Measurements from ENCODE around the gene C2CD2.
"Not testable (repeated sequence)": the region's sequence is repeated elsewhere in the genome, so short reads cannot be mapped to it uniquely, and the experiment has no call there.

Gene C2CD2

DNA sequence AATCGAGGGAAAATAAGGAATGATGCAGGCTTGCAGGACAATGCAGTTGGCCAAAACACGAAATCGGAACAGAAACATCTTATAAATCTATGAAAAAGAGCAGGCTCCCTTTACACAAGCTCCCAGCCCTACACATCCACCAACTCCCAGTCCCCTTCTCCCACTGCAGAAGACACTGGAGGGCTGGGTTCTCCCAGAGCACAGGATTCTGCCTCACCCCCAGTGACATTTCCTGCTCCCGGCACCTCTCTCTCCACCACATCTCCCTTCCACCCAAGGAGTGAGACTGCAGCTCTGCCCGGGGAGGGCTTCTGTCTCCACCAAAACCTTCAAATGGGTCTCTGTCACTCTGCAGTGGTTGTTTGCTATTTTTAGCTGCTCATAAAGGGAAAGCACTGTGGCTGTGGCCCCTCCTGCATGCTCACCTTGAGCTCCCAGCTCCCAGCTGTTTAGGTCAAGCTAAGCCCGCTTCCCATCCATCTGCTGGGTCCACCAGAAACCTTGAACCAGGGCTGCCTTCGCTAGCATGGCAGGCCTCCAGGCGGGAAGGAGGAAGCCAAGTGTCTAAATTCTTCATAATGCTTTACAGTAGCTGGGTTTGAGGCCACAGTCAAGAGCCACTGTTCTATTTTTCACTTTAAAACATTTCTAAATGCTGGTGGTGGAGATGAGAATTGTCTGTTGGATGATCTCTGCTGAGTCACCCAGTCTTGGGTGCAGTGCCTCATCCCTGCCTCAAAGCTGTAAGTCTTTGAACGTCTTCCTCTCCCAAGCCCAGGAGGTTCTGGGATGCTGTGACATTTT lies 3.3 kb upstream of the C2CD2 start:
- no peaks in the 10 kb centered on the region for H3K36me3 Mint-ChIP-seq (ENCODE audit: low read depth)
- no peak overlapping the region for H3K27ac Mint-ChIP-seq
- no peak overlapping the region for H3K4me3 Mint-ChIP-seq
- DNase-seq = no peak
- H3K9me3 Mint-ChIP-seq = no peaks in the 10 kb centered on the region
- H3K27me3 Mint-ChIP-seq = peaks cover 41% of the 10 kb centered on the region
- H3K4me1 Mint-ChIP-seq (ENCODE audit: low read depth) = peaks cover 28% of the 10 kb centered on the region

DNA sequence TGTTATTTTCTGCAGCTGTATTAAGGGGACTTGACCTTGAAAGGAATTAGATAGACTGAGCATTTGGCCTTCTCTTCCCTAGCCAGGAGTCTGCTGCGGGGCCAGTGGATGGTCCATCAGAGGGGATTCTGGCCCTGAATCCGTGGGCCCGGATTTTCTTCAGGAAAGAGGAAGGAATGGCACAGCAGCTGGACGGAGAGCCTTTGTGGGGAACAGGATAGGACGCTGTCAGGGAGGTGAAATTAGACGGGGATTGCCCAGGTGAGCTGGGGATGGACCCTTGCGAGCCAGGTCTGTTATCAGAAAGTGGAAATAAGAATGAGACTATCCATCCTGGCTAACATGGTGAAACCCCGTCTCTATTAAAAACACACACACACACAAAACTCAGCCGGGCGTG lies 1.7 kb upstream of the C2CD2 start:
- Mint-ChIP-seq H3K36me3 (ENCODE audit: low read depth) (no peaks in the 10 kb centered on the region), H3K27me3 (peaks cover 42% of the 10 kb centered on the region), H3K4me1 (ENCODE audit: low read depth) (peaks cover 23% of the 10 kb centered on the region), H3K4me3 (no peak overlapping the region), H3K27ac (no peak overlapping the region), H3K9me3 (no peaks in the 10 kb centered on the region)
- no peak for DNase-seq

DNA sequence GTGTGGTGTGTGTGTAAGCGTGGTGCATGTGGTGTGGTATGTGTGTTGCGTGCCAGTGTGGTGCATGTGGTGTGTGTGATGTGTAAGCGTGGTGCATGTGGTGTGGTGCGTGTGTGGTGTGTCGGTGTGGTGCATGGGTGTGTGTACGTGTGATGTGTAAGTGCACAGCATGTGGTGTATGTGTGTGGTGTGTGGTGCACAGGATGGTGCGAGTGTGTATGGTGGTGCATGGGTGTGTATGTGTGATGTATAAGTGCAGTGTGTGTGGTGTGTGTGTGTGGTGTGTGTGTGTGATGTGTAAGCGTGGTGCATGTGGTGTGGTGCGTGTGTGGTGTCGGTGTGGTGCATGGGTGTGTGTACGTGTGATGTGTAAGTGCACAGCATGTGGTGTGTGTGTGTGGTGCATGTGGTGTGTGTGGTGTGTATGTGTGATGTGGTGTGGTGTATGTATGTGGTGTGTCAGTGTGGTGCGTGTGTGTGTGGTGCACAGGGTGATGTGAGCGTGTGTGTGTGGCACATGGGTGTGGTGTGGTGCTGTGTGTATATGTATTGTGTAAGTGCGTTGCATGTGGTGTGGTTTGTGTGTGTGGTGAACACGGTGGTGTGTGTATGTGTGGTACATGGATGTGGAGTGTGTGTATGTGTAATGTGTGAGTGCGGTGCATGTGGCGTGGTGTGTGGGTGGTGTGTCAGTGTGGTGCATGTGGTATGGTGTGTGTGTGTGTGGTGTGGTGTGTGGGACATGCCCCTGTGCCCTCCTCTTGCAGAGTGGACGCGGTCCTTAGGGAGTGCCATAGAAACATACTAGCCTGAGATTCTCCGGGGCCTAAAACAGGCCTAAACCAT lies 1.1 kb upstream of the C2CD2 start:
- peaks cover 43% of the 10 kb centered on the region for H3K27me3 Mint-ChIP-seq
- peak overlapping the region; percentile 59 for H3K4me3 Mint-ChIP-seq
- no peaks in the 10 kb centered on the region for H3K36me3 Mint-ChIP-seq (ENCODE audit: low read depth)
- peaks cover 23% of the 10 kb centered on the region for H3K4me1 Mint-ChIP-seq (ENCODE audit: low read depth)
- H3K27ac Mint-ChIP-seq = peak overlapping the region; percentile 52
- no peak for DNase-seq
- H3K9me3 Mint-ChIP-seq = no peaks in the 10 kb centered on the region

DNA sequence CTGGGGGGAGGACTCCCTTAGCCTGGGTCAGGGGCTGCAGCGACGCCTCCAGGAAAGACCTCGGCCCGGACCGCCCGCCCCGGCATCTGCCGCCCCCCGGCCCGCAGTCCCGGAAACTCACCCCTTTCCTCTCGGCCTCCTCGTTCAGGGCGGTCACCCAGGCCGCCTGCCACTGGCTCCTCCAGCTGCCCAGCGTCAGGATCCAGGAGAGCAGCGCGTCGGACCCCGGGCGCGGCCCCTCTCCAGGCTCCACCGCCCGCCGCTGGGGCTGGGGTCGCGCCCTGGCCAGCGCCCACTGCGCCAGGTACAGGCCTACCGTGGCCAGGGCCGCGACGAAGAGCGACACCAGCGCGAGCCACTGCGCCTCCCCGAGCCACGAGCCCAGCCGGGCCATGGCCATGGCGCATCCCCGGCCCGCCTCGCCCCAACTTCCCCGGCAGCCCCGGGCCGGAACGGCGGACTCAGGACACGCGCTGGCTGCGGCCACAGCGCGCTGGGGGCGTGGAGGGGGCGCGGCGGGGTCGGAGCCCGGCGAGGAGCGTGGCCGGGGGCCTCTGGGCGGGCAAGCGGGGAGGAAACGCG lies 478 bp downstream of the C2CD2 start:
- Mint-ChIP-seq H3K27ac (no peak overlapping the region), H3K4me3 (peak overlapping the region; percentile 38), H3K27me3 (peaks cover 43% of the 10 kb centered on the region), H3K9me3 (no peaks in the 10 kb centered on the region), H3K4me1 (ENCODE audit: low read depth) (peaks cover 23% of the 10 kb centered on the region), H3K36me3 (ENCODE audit: low read depth) (no peaks in the 10 kb centered on the region)
- peak; percentile 47 for DNase-seq

DNA sequence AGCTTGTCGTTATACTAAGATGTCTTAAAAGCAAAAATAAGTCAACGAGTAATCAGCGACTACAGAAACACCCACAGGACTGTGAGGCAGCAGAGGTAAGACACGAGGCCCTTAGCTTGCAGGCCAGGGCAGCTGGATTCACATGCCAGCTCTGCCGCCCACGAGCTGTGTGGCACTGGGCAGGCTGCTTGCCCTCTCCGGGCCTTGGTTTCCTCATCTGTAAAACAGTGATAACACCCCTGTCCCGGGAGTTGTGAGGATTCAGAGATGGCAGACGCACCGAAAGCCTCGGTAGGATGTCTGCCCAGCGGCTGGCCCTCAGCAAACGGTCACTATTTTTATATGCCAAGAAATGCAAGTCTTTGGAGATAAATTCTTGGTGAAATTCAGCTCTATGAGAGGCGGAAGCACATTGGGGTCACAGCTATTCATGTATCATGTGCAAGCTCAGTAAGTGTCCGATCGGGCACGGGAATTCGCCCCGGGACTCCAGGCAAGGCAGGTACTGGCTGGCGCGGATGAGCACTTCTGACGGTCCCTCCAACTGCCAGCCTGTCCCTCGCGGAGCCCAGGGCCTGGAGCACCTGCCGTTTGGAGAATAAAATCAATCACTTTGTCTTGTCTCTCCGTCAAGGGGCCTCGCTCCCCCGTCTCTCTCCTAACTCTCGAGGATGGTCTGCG lies 1.1 kb downstream of the C2CD2 start:
- peak overlapping the region; percentile 38 for H3K4me3 Mint-ChIP-seq
- DNase-seq = peak; percentile 35
- H3K27me3 Mint-ChIP-seq = peaks cover 43% of the 10 kb centered on the region
- peaks cover 24% of the 10 kb centered on the region for H3K4me1 Mint-ChIP-seq (ENCODE audit: low read depth)
- no peaks in the 10 kb centered on the region for H3K9me3 Mint-ChIP-seq
- H3K36me3 Mint-ChIP-seq (ENCODE audit: low read depth) = no peaks in the 10 kb centered on the region
- no peak overlapping the region for H3K27ac Mint-ChIP-seq

DNA sequence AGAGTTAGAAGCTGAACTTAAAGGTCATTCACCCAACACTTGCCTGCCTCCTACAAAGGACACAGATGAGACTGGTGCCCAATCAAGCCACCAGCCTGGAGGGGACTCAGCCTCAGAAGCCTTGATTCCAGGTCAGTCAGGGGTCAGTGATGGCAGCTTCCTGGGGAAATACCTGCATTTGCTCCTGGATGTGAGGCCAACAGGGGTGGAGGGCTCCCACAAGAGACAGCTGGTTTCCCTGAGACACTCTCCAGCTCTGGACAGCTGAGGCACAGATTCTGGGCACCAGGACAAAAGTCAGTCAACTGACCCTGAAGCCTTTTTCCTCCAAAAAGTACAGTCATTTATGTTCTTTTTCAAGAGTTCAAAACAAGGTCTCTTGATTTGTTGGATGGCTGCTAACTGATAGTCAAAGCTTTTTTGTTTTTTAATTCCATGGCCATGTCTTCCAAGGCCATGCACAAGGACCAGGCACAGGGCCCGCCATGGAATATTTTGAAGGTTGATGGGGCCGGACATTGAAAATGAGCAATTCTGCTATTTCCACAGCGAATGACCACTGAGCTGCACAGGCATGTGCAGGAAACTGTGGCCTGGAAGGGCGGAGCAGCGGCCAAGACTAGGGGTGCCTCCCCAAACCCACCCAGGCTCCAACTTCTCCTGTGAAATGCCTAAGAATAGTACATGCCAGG lies 1.8 kb downstream of the C2CD2 start:
- H3K9me3 Mint-ChIP-seq = no peaks in the 10 kb centered on the region
- H3K27ac Mint-ChIP-seq = no peak overlapping the region
- H3K4me3 Mint-ChIP-seq = peak overlapping the region; percentile 38
- peaks cover 18% of the 10 kb centered on the region for H3K4me1 Mint-ChIP-seq (ENCODE audit: low read depth)
- no peaks in the 10 kb centered on the region for H3K36me3 Mint-ChIP-seq (ENCODE audit: low read depth)
- H3K27me3 Mint-ChIP-seq = peaks cover 43% of the 10 kb centered on the region
- no peak for DNase-seq

DNA sequence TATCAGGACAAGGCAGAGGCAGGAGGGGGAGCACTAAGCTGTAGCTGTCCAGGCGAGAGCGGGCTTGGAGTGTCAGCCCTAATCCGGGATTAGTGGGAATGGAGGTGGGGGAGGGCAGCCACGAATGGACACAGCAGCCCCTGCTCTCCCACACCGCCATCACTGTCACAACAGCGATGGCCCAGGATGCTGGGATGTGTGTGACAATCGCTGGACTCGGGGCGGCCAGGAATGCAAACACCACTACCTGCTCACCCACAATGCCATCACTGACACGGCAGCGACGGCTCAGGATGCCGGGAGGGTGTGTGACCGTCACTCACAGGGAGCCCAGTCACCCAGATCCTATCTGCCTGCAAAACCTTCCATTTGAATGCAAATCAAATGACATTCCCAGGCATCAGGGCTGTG lies 2.9 kb downstream of the C2CD2 start:
- no peak overlapping the region for H3K27ac Mint-ChIP-seq
- H3K36me3 Mint-ChIP-seq (ENCODE audit: low read depth) = no peaks in the 10 kb centered on the region
- H3K4me3 Mint-ChIP-seq = no peak overlapping the region
- H3K4me1 Mint-ChIP-seq (ENCODE audit: low read depth) = peaks cover 15% of the 10 kb centered on the region
- H3K27me3 Mint-ChIP-seq = peaks cover 43% of the 10 kb centered on the region
- no peak for DNase-seq
- H3K9me3 Mint-ChIP-seq = no peaks in the 10 kb centered on the region

DNA sequence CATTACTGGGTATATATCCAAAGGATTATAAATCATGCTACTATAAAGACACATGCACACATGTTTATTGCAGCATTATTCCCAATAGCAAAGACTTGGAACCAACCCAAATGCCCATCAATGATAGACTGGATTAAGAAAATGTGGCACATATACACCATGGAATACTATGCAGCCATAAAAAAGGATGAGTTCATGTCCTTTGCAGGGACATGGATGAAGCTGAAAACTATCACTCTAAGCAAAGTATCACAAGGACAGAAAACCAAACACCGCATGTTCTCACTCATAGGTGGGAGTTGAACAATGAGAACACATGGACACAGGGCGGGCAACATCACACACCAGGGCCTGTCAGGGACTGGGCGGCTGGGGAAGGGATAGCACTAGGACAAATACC lies 4.2 kb downstream of the C2CD2 start:
- H3K27ac Mint-ChIP-seq; H3K4me3 Mint-ChIP-seq; H3K9me3 Mint-ChIP-seq; DNase-seq; H3K36me3 Mint-ChIP-seq (ENCODE audit: low read depth): not testable (repeated sequence)
- H3K27me3 Mint-ChIP-seq = peaks cover 33% of the 10 kb centered on the region
- peaks cover 14% of the 10 kb centered on the region for H3K4me1 Mint-ChIP-seq (ENCODE audit: low read depth)

DNA sequence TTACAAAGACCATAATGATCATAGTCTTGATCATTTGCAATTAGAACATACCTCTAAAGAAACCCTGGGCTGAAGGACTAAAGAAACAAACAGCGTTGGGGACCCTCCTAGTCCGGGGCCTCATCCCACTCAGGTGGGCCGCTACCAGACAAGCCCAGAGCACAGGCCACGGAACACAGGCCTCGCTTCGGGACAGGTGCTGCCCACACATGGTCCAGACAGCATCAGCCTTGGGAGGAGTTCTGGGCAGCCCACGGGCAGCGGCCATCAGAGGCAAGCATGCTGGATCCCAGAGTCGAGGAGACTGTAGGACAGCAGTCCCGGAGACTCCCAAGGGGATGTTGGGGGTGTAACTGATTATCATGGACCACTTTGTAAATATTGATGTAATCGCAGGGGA lies 4.9 kb downstream of the C2CD2 start:
- no peaks in the 10 kb centered on the region for H3K36me3 Mint-ChIP-seq (ENCODE audit: low read depth)
- DNase-seq = no peak
- H3K27me3 Mint-ChIP-seq = peaks cover 27% of the 10 kb centered on the region
- H3K4me1 Mint-ChIP-seq (ENCODE audit: low read depth) = peaks cover 8% of the 10 kb centered on the region
- H3K9me3 Mint-ChIP-seq = no peaks in the 10 kb centered on the region
- no peak overlapping the region for H3K4me3 Mint-ChIP-seq
- H3K27ac Mint-ChIP-seq = no peak overlapping the region

DNA sequence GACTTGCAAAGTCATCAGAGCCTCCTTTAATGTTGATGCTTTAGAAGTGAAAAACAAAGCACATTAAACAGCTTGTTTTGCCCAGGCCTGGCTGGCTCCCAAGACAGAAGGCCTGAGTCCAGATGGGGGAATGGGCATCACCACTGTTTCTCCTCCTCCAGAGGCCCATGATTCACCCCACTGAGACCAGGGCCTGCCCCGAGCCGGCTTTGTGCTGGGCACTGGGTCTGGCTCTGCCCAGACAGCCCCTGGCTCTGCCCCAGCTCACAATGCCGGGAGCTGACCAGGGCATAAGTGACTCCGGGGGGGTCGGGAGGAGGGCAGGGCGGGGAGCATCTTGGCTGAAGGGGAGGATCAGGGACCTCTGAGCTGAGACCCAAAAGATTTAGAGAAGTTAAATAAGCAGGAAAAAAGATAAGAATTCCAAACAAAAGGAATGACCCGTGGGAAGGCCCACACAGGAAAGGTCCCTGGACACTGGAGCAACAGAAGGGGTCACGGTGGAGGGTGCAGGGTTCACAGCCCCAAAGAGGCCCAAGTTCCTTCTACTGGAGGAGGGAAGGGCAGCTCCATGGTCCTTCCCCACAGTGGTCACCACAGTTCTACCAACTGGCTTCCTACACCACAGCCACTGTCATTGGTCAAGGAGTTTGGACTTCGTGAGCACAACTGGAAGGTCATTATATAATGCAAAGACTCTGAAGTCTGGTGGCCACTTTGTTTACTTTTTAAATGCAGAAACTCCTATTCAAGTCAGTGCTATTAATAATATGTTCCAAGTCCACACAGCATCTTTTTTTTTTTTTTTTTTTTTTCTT lies 5.5 kb downstream of the C2CD2 start:
- Mint-ChIP-seq H3K36me3 (ENCODE audit: low read depth) (no peaks in the 10 kb centered on the region), H3K4me3 (no peak overlapping the region), H3K4me1 (ENCODE audit: low read depth) (peaks cover 8% of the 10 kb centered on the region), H3K27me3 (peaks cover 27% of the 10 kb centered on the region), H3K27ac (no peak overlapping the region), H3K9me3 (no peaks in the 10 kb centered on the region)
- no peak for DNase-seq

DNA sequence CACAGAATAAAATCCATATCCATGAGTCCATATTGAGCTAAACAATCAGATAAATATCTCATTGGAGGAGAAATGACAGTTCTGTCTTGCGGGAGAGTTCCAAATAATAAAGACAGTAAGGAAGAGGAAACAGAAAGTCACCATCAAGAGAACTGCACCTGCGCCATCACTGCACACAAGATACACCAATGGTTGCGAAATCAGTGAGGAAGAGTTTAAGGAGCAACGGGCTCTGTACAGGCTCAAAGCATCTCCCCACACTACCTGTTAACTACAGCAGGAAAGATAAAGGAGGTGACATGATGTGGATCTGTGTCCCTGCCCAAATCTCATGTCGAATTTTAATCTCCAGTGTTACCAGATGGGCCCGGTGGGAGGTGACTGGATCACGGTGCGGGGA lies 7.8 kb downstream of the C2CD2 start:
- H3K27ac Mint-ChIP-seq = no peak overlapping the region
- DNase-seq = no peak
- peaks cover 1% of the 10 kb centered on the region for H3K4me1 Mint-ChIP-seq (ENCODE audit: low read depth)
- H3K27me3 Mint-ChIP-seq = peaks cover 6% of the 10 kb centered on the region
- H3K9me3 Mint-ChIP-seq = no peaks in the 10 kb centered on the region
- H3K36me3 Mint-ChIP-seq (ENCODE audit: low read depth) = no peaks in the 10 kb centered on the region
- H3K4me3 Mint-ChIP-seq = no peak overlapping the region

DNA sequence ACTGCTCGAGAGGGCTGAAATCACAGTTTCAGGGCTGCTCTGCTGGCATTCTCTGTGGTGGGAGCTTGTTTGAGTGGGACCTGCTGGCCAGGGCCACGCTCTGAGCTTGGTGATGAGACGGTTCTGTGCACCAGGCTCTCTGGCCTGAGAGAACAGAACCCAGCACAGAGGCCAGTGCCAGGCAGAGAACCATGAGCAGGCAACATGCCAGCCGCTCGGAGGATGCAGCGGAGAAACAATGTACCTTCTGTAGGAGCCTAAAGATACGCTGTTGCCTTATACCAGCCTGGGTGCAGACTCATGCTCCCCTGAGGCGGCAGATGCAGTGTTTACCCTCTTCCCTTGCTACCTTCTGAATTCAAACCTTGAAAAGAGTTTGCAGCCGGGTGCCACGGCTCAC lies 10.0 kb downstream of the C2CD2 start:
- H3K36me3 Mint-ChIP-seq (ENCODE audit: low read depth) = no peaks in the 10 kb centered on the region
- no peaks in the 10 kb centered on the region for H3K9me3 Mint-ChIP-seq
- peaks cover 1% of the 10 kb centered on the region for H3K4me1 Mint-ChIP-seq (ENCODE audit: low read depth)
- H3K27me3 Mint-ChIP-seq = no peaks in the 10 kb centered on the region
- DNase-seq = no peak
- no peak overlapping the region for H3K4me3 Mint-ChIP-seq
- no peak overlapping the region for H3K27ac Mint-ChIP-seq

DNA sequence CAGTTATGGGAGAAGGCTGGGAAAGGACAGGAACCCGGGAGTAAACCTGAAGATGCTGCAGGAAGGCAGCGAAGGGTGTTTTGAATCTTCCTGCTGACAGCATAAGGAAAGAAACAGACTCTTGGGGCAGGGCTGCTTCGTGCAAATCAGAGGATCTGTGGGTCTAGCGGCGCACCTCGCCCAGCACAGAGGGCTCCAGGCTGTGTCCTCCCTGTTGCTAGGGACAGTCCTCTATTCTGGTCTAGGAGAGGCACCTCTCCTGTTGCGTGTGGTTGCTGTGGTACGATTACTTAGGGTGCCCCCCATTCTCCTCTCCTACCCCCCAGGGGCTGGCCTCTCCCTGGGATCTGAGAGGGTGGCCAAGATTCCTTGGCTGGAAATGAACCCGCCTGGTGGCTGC lies 11.4 kb downstream of the C2CD2 start:
- H3K4me3 Mint-ChIP-seq = no peak overlapping the region
- no peaks in the 10 kb centered on the region for H3K9me3 Mint-ChIP-seq
- H3K27ac Mint-ChIP-seq = no peak overlapping the region
- no peaks in the 10 kb centered on the region for H3K4me1 Mint-ChIP-seq (ENCODE audit: low read depth)
- no peak for DNase-seq
- H3K36me3 Mint-ChIP-seq (ENCODE audit: low read depth) = no peaks in the 10 kb centered on the region
- no peaks in the 10 kb centered on the region for H3K27me3 Mint-ChIP-seq

Measured in activated T-cell treated with anti-CD3 and anti-CD28 coated beads, Interleukin-2, amount 50 U/mL, for 24 hours (primary cell).